GM12864 (cell line): ENCODE data around the gene SPI1.

Source experiments
- DNase-seq: peaks from one replicate; pipeline ENCODE4 v3.0.0-alpha.2; 2011; ENCODE audit warnings: low read depth
- H3K4me3 ChIP-seq: 2 replicates; pipeline ENCODE4 v1.5.1; 2011; ENCODE audit warnings: mild to moderate bottlenecking, low read depth, low read length, control low read depth
- TF ChIP-seq, protein P1 (sequence below): IDR thresholded peaks from 2 replicates; pipeline ENCODE4 v1.5.1; 2011; ENCODE audit warnings: low read depth, mild to moderate bottlenecking, moderate library complexity, low read length, control low read depth, inconsistent platforms; ENCODE audit errors: missing control alignments

The SPI1 gene

DNA sequence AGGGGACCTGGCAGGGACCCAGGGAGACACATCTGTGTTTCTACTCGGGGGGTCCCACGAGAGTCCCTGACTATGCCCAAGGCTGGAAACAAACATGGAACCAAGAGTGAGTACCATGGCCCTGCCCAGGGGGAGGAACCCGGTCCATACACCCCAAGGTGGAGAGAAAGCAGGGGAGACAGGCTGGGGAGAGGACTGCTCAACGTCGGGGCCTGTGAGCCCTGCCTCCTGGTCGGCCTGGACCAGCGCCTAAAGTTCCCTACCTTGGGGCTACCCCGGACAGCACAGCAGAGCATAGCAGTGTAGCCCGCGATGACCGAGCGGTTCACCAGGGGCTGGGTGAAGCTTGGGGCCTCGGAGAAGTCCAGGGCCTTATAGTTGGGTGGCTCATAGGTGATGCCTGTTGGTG lies 46.0 kb downstream of the SPI1 start:
- no peak for DNase-seq
- TF ChIP-seq, protein P1, sequence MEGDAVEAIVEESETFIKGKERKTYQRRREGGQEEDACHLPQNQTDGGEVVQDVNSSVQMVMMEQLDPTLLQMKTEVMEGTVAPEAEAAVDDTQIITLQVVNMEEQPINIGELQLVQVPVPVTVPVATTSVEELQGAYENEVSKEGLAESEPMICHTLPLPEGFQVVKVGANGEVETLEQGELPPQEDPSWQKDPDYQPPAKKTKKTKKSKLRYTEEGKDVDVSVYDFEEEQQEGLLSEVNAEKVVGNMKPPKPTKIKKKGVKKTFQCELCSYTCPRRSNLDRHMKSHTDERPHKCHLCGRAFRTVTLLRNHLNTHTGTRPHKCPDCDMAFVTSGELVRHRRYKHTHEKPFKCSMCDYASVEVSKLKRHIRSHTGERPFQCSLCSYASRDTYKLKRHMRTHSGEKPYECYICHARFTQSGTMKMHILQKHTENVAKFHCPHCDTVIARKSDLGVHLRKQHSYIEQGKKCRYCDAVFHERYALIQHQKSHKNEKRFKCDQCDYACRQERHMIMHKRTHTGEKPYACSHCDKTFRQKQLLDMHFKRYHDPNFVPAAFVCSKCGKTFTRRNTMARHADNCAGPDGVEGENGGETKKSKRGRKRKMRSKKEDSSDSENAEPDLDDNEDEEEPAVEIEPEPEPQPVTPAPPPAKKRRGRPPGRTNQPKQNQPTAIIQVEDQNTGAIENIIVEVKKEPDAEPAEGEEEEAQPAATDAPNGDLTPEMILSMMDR: no peak
- H3K4me3 ChIP-seq: no peak overlapping the region

DNA sequence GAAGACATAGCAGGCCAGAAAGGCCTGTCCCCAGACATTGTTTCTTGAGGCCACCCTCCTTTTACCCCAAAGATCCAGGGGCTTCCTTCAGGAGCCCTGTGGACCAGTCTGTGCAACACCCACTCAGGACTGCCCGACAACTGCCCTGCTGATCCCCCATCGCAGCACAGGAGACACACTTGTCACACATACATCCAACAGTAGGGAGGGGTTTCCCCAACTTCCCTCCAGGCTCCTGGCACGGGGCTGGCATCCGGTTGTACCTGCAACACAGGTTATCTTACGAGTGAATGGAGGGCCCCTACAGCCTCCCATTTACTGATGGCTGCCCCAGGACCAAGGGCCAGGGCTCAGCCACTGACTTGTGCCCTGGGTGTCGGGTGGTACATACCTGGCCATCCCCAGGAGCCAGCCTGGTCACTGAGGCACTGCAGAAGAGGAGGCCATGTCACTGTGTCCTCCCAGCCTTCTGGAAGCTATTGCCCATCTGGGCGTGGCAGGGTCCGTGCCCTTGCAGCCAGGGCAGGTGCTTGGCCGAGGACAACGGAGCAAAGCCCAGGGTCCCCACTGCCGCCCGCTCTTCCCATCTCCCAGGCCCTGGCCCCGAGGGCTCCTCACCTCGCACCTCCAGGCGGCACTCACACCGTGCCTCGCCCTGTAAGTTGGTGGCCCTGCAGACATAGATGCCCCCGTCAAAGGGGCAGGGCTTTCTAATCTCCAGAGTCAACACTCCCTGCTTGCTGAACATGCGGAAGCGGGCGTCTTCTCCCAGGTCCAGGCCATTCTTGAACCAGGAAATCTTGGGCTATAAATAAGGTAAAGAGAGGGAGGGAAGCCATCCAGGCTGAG lies 46.7 kb downstream of the SPI1 start:
- TF ChIP-seq, protein P1: no peak
- DNase-seq: no peak
- H3K4me3 ChIP-seq: no peak overlapping the region

DNA sequence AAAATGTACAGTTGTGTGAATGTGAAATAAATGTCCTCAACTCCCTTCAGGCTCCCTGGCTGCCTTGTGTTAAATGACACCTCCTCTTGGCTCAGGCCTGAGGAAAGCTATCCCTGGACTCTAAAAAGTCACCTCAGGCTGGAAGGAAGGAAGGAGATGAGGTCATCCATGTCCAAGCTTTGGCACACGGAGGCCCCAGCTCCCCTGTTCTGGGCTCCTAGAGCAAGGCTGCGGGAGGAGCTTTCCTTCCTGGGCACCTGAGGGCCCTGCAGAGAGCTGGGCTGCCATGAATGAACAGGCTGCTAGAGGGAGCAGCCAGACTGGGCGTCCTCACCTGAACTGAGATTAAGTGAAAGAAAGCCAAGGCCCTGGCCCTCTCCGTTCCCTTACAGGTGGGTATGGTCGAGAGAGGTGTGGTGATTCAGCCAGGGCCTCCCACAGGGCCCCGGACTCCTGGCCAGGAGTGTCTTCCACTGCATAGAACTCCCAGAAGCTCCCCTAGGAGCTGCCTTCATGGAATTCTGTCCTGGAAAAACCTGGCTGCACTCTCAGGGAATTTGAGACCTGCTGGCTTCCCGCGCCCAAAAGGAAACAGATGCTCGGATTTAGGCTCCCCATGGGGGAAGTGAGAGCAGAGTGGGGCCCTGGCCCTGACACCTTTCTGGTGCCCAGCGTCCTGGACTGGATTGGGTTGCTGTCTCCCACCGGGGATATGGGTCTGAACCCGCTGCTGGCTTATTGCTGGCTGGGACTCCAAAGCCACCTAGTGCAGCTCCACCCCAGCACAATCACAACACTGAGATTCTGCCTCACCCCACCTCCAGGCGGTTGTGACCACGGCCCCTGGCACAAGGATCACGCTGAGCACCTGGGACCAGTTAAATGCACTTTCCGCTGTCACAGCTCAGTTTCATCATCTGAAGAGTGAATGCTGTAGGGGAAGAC lies 48.1 kb downstream of the SPI1 start:
- DNase-seq: no peak
- TF ChIP-seq, protein P1: no peak
- H3K4me3 ChIP-seq: no peak overlapping the region

DNA sequence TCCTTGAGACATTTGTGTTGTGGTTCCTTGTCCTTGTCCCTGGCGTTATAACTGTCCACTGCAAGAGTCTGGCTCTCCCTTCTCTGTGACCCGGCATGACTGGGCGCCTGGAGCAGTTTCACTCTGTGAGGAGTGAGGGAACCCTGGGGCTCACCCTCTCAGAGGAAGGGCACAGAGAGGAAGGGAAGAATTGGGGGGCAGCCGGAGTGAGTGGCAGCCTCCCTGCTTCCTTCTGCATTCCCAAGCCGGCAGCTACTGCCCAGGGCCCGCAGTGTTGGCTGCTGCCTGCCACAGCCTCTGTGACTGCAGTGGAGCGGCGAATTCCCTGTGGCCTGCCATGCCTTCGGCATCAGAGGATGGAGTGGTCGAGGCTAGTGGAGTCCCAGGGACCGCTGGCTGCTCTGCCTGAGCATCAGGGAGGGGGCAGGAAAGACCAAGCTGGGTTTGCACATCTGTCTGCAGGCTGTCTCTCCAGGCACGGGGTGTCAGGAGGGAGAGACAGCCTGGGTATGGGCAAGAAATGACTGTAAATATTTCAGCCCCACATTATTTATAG lies 48.8 kb downstream of the SPI1 start:
- DNase-seq: no peak
- TF ChIP-seq, protein P1: no peak
- no peak overlapping the region for H3K4me3 ChIP-seq

DNA sequence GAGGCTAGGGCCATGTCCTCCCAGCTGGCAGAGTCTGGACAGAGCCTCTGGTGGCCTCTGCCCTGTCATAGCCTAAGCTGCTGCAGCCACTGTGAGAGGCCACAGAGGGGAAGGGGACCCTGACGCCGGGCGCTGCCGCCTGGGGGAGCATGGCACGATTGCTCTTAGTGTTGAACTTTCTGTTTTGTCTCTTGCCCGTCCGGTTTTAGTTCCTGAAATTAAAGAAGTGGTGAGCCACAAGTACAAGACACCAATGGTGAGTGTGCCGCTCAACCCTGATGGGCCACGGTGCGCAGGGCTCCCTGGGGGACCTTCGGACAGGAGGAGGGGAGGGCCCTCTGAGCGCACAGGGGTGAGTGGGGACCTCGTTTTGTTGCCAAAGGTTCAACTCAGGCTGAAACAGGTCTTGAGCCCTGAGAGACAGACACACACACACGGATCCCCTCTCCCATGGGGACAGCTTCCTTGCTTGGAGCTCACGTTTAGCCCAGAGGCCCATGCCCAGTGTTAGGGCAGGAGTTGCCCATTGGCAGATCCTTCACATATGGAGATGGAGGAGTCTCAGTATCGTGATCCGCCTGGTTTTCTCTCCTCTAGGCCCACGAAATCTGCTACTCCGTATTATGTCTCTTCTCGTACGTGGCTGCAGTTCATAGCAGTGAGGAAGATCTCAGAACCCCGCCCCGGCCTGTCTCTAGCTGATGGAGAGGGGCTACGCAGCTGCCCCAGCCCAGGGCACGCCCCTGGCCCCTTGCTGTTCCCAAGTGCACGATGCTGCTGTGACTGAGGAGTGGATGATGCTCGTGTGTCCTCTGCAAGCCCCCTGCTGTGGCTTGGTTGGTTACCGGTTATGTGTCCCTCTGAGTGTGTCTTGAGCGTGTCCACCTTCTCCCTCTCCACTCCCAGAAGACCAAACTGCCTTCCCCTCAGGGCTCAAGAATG lies 49.6 kb downstream of the SPI1 start:
- no peak overlapping the region for H3K4me3 ChIP-seq
- TF ChIP-seq, protein P1: peak; percentile 24
- DNase-seq: peak; percentile 16

DNA sequence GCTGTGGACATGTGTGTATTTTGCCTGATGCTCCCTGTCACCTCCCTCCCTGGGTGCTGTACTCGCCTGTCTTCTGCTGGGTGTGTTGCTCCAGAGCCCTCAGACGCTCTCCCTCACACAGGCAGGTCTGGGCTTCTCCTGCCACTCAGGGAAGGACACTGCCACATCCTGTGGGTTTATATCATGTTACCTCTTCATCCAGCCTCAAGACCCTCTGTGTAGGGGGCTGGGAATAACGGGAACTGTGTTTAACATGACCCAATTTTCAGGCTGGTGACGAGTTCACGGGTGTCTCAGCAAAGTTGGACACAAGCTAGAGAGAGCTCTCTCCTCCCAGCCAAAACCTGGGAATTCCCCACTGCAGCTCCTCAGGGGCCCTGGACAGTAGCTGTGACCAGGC lies 50.4 kb downstream of the SPI1 start:
- TF ChIP-seq, protein P1: no peak
- no peak overlapping the region for H3K4me3 ChIP-seq
- DNase-seq: no peak
